Breast epithelium (tissue), 4 donors: Measurements from ENCODE around the gene SYT1. TPM values are rescaled to one million over a fixed set of nuclear protein-coding genes. Genes with fewer than 3 reads are reported as not detected.

Experiments
- DNase-seq, 2 donors: peaks; one replicate each; pipeline ENCODE4 v3.0.0-alpha.2; 2019; ENCODE audit warnings: low spot score in 2 of 2
- H3K27ac ChIP-seq, 2 donors: fragments of 200-600 bp; sonication (generic) in 1 of 2; one replicate each; pipeline ENCODE4 v1.5.1; 2016 to 2019; ENCODE audit warnings: mild to moderate bottlenecking in 1 of 2
- H3K27me3 ChIP-seq, 2 donors: fragments of 200-600 bp; sonication (generic) in 1 of 2; one replicate each; pipeline versions ENCODE4 v1.5.1 to v1.6.0; 2017 to 2019; ENCODE audit warnings: control low read depth in 1 of 2, mild to moderate bottlenecking in 1 of 2
- H3K36me3 ChIP-seq: fragments of 200-600 bp; one replicate; pipeline ENCODE4 v1.5.1; 2019
- H3K4me1 ChIP-seq, 2 donors: fragments of 200-600 bp; sonication (generic); one replicate each; pipeline ENCODE4 v1.5.1; 2016 to 2019; ENCODE audit warnings: control low read depth in 1 of 2
- H3K4me3 ChIP-seq, 3 donors: fragments of 200-600 bp; sonication (generic); 1 replicate in 2 of 3; 2 replicates in 1 of 3; pipeline ENCODE4 v1.5.1; 2016 to 2019; ENCODE audit warnings: mild to moderate bottlenecking in 3 of 3, moderate library complexity in 2 of 3
- H3K9me3 ChIP-seq, 2 donors: fragments of 200-600 bp; sonication (generic) in 1 of 2; one replicate each; pipeline ENCODE4 v1.5.1; 2016 to 2019; ENCODE audit warnings: control low read depth in 1 of 2
- POLR2A ChIP-seq: fragments of 450-650 bp; IDR thresholded peaks from one replicate; pipeline ENCODE4 v1.6.1; 2016; ENCODE audit warnings: antibody characterized with exemption, mild to moderate bottlenecking, moderate library complexity
- POLR2AphosphoS5 ChIP-seq, 3 donors: sonication (generic); formaldehyde crosslinking; IDR thresholded peaks; one replicate each; pipeline ENCODE4 v1.6.1; 2017; ENCODE audit warnings: antibody characterized with exemption in 3 of 3
- intact Hi-C: fragments of 100-400 bp; cut with DNase I; formaldehyde crosslinking; loops from one replicate; pipeline ENCODE4 v1.15.1; 2023; ENCODE audit warnings: low total_unique reads
- total RNA-seq, 3 donors: library from RNA; depleted of rRNA; stranded (reverse); fragments of >200 nt; gene quantifications; one replicate each; pipeline ENCODE4 v1.1.0, GENCODE V29; 2016
- TF ChIP-seq, protein P1 (sequence below), 3 donors: fragments of 450-650 bp; IDR thresholded peaks; one replicate each; pipeline ENCODE4 v1.5.1; 2016 to 2017; ENCODE audit warnings: antibody characterized with exemption in 3 of 3, mild to moderate bottlenecking in 3 of 3, moderate library complexity in 3 of 3

SYT1 gene
- total RNA-seq, 3 donors from 2014 or later, result 1.1 to 2.3 (median 1.6) TPM

DNA sequence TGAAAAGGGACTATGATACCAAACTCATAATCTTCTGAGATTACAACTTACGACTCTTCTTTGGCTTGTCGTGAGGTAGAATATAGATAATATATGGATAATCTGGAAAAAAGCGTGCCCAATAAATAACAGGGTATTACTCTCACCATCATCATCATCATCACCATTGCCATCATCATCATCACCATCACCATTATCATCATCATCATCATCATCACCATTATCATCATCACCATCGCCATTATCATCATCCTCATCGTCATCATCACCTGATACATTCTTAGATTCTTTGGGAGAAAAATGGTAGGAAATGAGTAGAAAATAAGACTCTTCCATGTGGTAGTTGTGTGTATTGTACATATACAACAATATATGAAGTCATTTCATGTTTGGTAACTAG is 259.8 kb downstream of the SYT1 start:
- DNase-seq, result no peak
- Histone ChIP-seq H3K4me1 (no peaks in the 10 kb centered on the region), H3K36me3 (no peaks in the 10 kb centered on the region), H3K9me3 (no peaks in the 10 kb centered on the region), H3K4me3 (no peak overlapping the region), H3K27ac (no peak overlapping the region), H3K27me3 (no peaks in the 10 kb centered on the region)
- intact Hi-C loops, result no loop called here
- TF ChIP-seq POLR2AphosphoS5 (IDR thresholded peaks at IDR 0.05), result no peak
- no peak for TF ChIP-seq POLR2A
- TF ChIP-seq, protein P1, sequence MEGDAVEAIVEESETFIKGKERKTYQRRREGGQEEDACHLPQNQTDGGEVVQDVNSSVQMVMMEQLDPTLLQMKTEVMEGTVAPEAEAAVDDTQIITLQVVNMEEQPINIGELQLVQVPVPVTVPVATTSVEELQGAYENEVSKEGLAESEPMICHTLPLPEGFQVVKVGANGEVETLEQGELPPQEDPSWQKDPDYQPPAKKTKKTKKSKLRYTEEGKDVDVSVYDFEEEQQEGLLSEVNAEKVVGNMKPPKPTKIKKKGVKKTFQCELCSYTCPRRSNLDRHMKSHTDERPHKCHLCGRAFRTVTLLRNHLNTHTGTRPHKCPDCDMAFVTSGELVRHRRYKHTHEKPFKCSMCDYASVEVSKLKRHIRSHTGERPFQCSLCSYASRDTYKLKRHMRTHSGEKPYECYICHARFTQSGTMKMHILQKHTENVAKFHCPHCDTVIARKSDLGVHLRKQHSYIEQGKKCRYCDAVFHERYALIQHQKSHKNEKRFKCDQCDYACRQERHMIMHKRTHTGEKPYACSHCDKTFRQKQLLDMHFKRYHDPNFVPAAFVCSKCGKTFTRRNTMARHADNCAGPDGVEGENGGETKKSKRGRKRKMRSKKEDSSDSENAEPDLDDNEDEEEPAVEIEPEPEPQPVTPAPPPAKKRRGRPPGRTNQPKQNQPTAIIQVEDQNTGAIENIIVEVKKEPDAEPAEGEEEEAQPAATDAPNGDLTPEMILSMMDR (IDR thresholded peaks at IDR 0.05), result no peak

DNA sequence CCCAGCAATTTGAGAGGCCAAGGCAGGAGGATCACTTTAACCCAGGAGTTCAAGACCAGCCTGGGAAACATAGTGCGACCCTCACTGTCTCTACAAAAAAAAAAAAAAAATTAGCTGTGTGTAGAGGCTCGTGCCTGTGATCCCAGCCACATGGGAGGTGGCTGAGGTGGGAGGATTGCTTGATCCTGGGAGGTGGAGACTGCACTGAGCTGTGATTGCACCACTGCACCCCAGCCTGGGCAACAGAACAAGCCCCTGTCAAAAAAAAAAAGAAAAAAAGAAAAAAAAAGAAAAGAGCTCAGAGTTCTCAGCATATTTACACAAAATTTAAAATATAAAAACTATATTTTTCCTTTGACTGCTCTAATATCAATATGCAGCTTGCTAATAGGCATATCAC is 260.8 kb downstream of the SYT1 start:
- Histone ChIP-seq H3K4me1 (no peaks in the 10 kb centered on the region), H3K36me3 (no peaks in the 10 kb centered on the region), H3K27me3 (no peaks in the 10 kb centered on the region), H3K9me3 (no peaks in the 10 kb centered on the region), H3K27ac (no peak overlapping the region), H3K4me3 (no peak overlapping the region)
- TF ChIP-seq, protein P1 (IDR thresholded peaks at IDR 0.05), result no peak
- TF ChIP-seq POLR2AphosphoS5 (IDR thresholded peaks at IDR 0.05) (no peak), POLR2A (no peak)
- no peak for DNase-seq
- intact Hi-C loops, result no loop called here

DNA sequence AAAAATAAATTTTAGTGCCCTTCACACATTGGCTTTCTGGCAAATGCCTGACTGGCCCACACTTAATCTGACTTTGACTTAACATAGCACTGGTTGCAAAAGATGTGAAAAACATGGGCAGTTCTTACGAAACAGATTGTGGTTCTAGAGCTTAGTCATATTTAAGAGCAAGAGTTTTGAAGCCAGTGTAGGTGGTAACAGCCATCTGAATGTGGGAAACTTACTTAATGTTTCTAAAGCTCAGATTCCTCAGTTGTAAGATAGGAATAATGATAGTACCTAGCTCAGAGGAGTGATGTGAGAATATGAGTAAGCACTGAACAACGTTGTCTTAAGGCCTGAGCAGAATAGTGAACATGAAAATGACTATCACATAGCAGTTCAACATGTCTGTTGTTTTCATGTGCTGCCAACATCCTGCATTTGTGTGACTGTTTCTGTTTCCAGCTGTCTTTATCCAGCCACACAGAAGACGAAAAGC is 262.7 kb downstream of the SYT1 start:
- H3K9me3 ChIP-seq, result no peaks in the 10 kb centered on the region
- H3K4me1 ChIP-seq, result no peaks in the 10 kb centered on the region
- no peak for DNase-seq
- H3K4me3 ChIP-seq, result no peak overlapping the region
- H3K27me3 ChIP-seq, result no peaks in the 10 kb centered on the region
- TF ChIP-seq POLR2A, result no peak
- no peak for TF ChIP-seq POLR2AphosphoS5 (IDR thresholded peaks at IDR 0.05)
- TF ChIP-seq, protein P1 (IDR thresholded peaks at IDR 0.05), result no peak
- intact Hi-C loops, result no loop called here
- no peak overlapping the region for H3K27ac ChIP-seq
- no peaks in the 10 kb centered on the region for H3K36me3 ChIP-seq

DNA sequence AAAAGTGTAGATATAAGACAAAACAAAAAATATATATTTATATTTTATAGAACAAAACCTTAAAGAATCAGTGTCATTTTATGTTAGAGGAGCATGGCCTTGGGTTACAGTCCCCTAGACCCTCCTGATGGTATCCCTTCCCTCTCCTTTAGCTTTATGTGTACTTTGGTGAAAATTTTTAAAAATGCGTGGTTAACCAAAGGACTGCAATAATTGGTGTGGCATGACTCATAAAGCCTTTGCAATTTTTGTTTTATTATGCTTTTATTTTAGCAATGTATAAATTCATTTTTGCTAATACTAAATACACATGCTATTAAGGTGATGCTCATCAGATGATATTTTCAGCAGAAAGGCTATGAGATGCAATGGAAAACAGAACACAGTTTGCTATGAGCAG is 264.4 kb downstream of the SYT1 start:
- no peak overlapping the region for H3K4me3 ChIP-seq
- intact Hi-C loops, result no loop called here
- H3K36me3 ChIP-seq, result no peaks in the 10 kb centered on the region
- H3K9me3 ChIP-seq, result no peaks in the 10 kb centered on the region
- DNase-seq, result no peak
- H3K27me3 ChIP-seq, result no peaks in the 10 kb centered on the region
- TF ChIP-seq POLR2A (no peak), POLR2AphosphoS5 (IDR thresholded peaks at IDR 0.05) (no peak)
- TF ChIP-seq, protein P1 (IDR thresholded peaks at IDR 0.05), result no peak
- H3K4me1 ChIP-seq, result no peaks in the 10 kb centered on the region
- H3K27ac ChIP-seq, result no peak overlapping the region

DNA sequence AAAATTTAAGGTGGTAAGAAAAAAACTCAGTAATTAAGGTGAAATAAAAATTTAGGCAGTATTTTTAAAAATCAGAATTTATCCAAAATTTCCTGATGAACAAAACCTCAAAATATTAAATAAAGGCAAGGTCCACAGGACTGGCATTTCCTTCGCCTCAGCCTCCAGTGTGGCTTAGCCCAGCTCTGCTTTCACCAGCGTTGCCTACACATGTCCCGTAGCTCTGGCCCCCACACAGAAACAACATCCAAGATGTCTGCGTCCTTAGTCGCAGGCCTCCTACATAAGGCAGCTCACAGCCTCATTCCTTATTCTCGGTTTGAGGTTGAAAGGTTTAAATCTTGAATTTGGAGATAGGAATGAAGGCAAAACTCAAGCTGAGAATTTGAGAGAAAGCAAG is 274.3 kb downstream of the SYT1 start:
- no peaks in the 10 kb centered on the region for H3K4me1 ChIP-seq
- no peaks in the 10 kb centered on the region for H3K36me3 ChIP-seq
- no peaks in the 10 kb centered on the region for H3K9me3 ChIP-seq
- DNase-seq, result no peak
- intact Hi-C loops, result no loop called here
- TF ChIP-seq POLR2AphosphoS5 (IDR thresholded peaks at IDR 0.05), result no peak
- TF ChIP-seq, protein P1 (IDR thresholded peaks at IDR 0.05), result no peak
- no peak for TF ChIP-seq POLR2A
- H3K27ac ChIP-seq, result no peak overlapping the region
- H3K4me3 ChIP-seq, result no peak overlapping the region
- no peaks in the 10 kb centered on the region for H3K27me3 ChIP-seq
